Measurements from ENCODE around the gene PLEKHG3.

The PLEKHG3 gene

DNA sequence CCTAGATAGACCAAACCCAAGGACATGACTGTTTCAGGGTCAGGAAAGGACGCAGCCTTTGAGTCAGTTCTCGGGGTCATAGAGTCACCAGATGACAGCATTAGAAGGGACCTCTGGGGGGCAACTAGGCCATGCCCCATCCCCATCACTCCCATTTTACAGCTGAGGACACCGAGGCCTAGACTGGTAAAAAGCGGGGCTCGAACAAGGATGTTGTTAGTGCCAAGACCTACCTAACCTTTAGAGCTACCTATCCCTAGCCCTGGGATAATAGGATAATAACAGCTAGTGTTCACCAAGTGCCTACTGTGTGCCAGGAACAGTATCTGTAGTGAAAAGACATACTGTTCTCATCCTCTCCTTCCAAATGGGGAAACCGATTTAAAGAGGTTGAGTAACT is 48.7 kb downstream of the PLEKHG3 start:
- DNase-seq = no peak

DNA sequence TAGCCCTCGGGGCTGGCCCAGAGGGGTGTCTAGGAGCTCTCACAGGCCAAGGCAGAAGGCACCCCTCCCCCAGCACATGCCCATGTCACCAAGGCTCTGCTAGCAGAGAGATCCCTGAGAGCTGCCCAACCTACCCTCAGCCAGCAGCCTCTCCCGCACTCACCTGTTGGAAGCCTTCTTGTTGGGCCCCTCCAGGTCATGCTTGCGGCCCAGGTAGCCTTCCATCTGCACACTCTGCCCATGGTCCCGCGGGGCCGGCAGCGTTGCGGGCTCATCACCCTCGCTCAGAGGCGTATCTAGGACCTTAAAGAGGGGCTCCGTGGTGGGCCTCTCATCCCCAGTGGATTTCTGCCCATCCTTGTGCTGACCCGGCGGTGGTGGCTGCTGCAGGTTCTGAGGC is 49.1 kb downstream of the PLEKHG3 start:
- DNase-seq = no peak

DNA sequence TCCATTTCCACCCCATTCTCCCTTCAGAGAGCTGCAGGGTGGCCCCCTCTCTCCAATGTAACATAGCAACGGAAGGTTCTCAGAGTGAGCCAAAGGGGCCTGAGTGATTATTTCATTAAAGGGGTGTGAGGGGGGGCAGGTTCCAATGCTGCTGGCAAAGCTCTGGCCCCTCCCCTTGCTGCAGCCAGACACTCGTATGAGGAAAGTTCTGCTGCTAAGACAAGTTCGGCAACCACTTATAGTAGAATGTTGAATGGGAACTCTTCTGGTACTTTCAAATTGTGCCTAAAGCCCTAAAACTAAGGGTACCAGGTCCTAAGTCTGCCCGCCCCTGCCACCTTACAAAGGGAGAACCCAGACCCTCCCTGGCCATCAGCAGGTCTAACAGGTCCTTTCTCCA is 49.8 kb downstream of the PLEKHG3 start:
- DNase-seq = no peak

DNA sequence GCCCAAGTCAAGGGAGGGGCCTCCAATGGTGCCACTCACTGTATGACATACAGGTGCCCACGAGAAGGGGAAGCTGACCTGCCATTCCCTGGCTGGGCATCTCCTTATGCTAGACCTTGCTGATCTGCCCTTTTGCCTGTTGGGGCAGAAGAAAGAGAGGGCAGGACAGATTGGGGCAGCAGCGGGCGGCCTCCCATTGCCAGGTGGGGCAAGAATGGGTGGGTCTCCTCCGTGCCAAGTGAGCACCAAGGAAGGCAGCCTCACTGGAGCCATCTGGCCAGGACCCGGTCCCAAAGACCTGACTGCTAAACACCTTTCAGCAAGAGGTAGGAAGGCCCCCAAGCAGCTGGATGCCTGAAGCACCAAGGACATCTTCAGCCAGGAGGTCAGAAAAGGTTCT is 50.5 kb downstream of the PLEKHG3 start:
- no peak for DNase-seq

DNA sequence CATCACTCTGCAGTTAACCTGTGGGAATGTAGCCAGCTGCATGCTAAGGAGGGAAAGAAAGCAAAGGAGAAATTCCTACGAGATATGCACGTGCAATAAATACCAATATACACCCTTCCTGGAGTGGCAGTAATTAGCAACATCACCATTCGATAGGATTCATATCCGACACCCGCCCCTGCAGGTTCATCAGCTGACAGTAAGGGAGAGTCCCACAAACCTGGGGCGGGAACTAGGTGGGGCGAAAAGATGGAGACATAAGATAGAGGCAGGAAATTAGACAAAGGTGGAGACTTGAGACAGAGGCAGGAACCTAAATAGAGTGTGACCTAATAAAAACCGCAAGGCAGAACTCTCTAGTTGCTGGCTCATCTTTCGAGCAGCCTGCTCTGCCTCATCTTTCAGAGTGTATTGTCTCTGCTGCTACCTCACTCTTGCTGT is 51.6 kb downstream of the PLEKHG3 start:
- DNase-seq = peak; percentile 72

DNA sequence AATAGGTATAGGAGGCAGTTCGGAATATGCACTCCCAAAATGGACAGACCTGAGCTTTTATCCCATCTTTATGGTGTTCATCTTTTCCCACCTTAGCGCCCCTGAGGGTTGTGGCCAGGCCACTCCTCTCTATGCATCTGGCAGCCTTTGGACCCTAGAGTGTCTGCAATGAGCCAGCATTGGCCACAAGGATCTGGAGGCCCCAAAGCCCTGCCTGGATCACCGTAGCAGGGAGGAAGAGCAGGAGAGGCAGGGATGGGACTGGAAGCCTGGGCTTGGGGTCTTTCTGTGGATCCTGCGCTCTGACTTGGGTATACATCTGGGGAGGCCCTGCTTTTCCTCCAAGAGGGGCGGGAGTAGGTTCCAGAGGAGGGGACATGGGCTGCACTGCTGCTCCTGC is 52.5 kb downstream of the PLEKHG3 start:
- DNase-seq = no peak

DNA sequence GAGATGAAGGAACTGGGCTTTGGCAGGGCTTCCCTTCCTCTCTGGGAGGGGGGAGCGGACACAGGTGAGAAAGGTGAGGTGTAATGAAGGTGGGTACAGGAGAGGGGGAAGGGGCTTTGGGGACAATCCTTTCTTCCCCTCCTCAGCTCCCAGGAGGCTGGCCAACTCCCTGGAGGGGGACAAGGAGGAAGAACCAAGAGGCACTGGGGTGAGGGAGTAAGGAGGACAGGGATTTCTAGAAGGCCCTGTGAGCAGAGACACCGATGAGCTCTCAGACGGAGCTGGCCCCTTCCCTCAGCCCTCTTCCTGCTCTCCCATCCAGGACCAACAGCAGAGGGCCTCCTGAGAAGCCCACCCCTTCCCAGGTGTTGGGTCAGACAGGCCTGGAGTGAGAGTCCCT is 53.4 kb downstream of the PLEKHG3 start:
- DNase-seq = no peak

DNA sequence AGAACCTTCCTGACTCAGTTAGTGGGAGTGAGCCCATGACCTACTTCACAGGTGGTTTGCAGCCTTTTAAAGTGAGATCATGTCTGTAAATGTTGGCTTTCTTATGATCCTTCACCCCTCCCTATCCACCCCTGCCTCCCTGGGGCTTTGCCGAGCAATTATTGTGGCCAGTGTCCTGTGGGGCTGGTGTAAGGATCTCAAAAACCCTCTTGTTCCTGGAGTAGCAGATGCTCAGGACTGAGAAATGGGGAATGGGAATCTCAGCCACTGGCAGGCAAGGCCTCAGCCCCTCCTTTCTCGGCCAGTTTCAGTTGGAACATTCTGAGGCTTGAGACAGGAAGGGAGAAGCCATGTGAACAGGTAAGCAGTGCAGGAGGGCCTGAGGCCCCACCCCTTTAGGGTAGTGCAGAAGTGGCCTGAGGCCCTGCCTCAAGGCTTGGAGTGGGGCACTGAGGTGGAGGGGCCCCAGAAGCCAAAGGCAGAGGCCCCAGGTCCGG is 53.8 kb downstream of the PLEKHG3 start:
- no peak for DNase-seq

DNA sequence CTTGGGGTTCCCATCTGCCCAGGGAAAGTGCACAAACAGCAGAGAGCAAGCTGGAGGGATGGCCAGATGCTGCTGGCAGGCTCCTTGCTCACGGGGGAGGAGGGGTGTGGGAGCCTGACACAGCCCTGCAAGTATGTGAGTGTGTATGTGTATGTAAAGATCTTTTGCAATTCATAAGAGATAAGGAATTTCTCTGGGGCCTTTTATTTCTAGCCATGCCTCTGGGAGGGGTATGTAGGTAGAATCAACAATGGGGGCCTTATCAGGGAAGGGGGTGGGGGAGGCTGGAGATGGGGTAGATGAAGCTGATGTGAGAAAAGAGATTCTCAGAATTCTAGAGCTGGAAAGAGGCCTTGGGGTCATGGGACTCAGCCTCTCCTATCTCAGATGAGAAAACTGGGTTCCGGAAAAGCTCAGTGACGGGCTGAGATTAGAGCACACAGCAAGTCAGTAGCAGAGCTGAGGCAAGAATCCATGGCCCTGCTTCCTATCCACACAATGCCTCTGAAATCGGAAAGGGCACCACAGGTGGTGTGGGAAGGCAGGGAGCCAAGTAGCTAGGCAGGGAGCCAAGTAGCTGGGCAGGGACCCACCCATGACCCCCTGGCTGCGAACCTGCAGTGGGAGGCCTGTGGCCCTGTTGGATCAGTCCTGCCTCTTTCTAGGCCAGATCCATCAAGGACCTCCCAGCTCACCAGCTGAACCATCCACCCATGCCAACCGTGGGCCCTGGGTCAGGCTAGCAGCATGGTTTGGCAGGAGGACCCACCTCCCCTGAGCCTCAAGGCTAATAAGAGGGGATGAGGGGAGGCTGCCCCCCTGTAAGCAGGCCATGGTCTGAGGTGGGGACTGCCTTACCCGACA is 54.7 kb downstream of the PLEKHG3 start:
- no peak for DNase-seq

DNA sequence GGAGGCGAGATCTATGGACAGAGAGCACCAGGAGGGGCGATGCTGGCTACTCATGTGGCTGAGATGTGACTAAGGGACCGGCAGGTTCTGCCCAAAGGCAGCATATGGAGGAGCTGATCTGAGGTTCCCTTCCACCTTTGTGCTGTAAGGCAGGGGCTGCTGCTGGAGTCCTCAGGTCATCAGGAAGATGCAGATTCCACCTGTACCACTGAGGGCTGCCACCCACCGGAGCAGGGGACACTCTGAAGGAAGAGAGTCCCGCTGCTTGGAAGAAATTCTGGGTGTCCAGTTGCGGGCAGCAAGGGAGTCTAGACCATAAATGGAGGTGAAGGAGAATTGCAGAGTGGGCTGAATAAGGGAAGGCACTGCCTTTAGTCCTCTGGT is 55.3 kb downstream of the PLEKHG3 start:
- DNase-seq = no peak

DNA sequence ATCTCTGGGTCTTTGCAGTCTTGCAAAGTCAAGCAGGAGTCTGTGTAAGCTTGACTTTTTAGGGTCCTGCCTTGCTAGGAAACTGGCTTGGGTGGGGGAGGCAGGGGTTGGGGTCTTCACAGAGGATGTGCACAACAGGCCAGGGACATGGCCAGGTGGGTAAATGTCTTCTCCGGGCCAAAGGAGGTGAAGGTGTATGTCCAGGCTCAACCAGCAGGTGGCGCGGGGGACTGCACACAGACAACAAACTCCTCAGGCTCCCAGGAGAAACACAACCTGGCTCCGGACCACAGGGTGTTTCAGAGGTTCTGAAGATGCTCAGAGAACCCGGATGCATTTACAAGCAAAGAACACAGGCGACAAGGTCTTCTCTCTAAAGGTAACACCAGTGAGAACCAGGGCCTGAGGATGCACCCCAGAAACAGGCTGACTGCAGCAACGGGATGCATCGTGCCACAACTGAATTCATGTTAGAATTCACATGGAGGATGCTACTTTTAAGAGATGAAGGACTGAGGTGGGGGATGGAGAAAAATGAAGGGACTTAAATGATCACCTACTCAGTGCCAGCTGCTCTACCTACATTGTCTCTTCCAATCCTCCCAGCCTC is 56.0 kb downstream of the PLEKHG3 start:
- peak; percentile 62 for DNase-seq

DNA sequence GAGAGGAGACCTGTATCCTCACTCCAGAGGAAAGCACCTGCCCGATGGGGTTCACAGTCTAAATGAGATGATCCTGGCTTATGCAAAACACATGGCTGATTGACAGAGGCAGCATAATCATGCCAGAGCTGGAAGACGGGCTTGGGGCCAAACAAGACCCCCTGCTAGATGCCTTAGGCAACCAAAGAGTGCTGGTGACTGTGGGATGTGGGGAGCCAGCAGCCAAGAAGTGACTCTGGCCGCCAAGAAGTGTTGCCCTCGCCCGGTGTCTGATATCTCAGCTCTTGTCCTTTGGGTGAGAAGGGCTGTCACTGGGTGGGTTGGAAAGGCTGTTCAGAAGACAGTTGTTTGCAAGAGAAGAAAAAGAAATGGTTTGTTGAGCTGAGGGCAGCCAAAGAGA is 56.7 kb downstream of the PLEKHG3 start:
- DNase-seq = no peak

DNA sequence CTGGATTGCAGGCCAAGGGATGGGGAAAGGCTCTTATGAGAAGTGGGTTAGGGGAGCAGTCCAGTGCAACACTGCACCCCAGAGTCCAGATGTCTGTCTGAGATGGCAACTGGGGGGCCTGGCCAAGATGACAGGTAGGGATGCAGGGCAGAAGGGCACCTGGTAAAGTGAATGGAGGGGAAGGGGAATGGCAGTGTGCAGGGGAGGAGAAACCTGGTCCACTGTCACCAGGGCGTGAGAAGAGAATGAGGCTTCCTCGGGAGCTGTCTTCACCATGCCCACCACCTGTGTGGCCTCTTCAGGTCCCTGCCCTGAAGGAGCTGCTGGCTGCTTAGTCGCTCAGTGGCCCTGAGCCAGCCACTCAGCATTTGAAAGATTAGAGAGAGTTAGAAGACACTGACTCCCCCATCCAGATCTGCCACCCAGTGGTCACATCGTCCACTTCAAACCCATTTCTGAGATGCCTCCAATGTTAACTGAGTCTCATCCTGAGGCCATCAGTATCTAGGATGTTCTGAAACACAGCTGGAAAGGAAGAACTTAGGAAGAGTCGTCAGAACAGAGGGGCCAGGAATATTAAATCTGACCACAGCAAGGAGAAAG is 57.3 kb downstream of the PLEKHG3 start:
- no peak for DNase-seq

DNA sequence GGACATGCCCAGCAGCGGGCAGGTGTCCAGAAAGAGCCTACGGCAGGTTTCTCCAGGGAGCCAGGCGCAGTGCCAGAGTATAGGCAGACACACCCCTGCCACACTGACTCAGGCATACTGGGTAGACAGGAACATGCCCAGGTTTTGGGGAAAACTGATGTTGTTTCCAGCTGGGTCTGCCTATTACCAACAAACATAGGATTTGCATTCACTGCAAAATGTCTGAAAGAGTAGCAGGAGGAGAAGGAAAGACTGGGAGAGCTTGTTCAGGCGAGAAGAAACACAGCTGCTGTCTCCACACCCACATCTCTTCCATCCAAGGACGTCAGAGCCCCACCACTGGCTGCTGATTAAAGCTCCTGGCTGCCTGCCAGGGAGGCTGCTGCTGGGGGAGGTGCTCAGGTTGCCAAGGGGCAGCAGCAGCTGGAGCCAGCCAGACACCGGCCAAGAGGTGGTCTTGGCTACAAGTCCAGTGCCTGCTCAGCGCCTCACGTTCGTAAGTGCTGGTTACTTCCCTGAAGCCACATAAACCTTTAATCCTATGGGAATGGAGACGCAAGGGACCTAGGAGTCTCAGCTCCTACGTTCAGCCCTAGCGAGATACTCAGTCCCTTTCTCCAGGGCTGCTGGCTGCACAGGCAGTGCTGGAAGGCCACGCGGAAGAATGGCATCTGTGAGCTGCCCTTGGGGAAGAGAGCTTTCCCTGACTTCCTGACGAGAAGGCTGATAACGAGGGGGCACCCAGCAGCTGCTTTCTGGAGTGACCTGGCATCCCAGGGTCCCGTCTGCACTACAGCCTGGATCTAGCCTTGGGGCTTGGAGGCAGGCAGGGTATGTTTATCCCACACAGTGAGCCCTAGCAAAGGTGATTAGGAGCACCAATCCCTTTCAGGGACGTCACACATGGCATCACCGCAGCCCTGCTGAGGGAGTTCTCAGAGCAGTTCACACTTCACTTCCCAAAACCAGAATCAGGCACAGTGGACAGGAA is 58.1 kb downstream of the PLEKHG3 start:
- DNase-seq = peak; percentile 38

DNA sequence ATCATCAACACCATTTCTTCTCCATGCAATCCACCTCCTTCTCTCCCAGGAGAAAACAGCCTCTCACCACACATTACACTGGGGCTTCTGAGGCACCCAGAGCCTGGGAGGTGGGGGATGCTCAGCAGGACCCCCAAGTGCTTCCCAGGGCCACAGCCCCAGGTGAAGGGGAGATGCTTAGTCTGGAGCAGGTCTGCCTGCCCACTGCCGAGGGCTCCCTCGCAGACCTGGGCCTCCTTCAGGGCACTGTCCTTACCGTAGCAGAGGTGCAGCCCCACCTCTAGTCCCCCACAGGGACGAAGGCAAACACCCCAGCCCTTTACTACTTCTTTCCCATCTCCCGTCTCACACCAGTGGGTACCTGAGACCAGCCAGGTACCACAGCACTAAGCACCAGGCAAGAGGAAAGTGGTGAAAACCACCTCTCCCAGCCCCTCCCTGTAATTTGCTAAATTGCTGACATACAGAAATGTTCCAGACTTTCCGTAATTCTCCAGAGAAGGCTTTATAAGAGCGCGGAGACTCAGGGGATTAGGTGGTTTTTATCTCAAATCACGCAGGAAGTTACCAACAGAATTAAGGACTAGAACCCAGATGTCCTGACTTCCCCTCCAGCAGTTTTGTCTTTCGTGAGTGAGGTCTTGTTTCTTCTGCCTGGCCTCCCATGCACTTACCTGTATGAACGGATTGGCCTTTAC is 59.0 kb downstream of the PLEKHG3 start:
- DNase-seq = no peak

DNA sequence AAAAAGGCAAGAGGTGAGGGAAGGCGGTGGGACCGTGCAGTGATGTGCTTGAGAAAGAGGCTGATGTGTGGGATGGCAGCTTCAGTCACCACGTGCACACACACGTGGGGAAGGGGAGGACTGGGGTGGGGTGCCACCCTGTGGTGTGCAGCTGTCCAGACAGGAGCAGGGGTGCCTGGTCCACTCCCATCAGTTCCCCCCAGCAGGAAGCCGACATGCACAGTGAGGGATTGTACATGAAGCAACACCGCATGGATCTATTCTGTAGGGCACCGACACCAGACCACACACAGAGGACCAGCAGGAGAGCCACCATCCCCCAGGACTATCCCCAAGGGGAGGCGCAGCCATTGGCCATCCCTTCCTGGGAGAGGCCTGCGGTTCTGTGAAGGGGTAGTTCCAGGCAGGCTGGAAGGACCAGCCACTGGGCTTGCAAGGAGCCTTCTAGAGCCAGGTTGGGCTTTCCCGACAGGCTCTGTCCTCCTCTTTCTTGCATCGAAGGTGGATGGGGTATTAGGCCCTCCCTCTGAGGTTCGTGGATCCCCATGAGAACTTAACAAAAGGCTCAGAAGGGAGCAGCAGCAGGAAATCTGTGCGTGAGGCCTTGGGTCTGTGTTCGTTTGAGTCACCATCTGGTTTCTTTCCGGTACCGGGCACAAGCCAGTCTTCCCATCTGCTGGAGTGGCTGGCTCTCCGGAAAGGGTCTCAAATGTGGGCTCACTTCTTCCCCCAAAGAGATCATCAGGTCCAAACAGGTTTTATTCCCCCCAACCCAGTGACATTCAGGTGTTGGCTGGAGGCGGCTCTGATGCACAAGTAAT is 59.8 kb downstream of the PLEKHG3 start:
- no peak for DNase-seq

DNA sequence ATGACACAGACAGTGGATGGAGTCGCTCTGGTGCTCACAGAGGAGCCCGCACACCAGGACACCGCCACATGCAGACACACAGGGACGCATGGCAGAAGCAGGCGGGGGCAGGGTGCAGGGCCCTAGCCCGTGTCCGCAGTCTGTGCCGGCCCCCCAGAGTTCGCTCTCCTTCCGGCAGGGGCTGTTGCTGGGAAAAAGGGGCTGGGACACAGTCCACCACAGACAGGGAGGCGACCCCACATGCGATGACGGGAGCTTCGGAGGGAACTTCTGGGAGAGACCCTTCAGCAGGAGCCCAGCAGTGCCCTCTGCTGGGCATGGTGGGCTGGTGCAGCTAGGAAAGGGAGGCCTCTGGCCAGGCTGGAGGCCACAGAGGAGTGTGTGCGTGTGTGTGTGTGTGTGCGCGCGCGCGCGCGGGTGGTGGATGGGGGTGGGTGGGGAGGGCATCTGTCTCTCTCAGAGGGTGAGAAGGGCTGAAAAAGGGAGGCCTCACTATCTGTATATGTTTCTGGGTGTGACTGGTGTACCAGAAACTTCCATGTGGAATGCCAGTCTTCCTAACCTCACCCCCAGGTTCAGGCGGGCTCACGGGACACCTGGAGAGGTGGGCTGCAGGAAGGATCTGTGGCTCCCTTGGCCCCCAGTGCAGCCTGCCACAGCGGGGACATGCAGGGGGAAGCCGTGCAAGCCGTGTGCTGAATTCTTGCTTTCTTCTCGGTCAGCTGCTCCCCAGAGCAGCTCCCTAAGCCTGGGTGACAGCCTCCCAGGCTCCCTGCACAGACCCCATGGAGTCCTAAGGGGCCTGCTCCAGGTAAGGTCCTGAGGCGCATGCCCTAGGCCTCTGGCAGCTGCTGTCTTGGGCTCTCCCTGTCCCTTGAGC is 60.7 kb downstream of the PLEKHG3 start:
- DNase-seq = peak; percentile 68

DNA sequence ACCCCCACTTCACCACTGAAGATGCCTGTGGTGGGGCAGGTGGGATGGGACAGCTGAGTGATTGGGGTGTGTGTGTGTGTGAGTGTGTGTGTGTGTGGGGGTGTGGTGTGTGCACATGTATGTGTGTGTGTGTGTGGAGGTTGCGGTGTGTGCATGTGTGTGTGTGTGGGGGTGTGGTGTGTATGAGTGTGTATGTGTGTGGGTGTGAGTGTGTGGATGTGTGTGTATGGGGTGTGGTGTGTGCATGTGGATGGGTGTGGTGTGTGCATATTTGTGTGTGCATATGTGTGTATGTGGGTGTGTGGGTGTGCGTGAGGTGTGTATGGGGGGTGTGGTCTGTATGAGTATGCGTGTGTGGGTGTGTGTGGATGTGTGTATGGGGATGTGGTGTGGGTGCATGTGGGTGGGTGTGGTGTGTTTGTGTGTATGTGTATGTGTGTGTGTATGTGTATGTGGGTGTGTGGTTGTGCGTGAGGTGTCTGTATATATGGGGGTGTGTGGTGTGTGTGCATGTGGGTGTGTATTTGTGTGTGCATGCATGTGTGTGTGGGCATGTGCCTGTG is 61.6 kb downstream of the PLEKHG3 start:
- DNase-seq = no peak

DNA sequence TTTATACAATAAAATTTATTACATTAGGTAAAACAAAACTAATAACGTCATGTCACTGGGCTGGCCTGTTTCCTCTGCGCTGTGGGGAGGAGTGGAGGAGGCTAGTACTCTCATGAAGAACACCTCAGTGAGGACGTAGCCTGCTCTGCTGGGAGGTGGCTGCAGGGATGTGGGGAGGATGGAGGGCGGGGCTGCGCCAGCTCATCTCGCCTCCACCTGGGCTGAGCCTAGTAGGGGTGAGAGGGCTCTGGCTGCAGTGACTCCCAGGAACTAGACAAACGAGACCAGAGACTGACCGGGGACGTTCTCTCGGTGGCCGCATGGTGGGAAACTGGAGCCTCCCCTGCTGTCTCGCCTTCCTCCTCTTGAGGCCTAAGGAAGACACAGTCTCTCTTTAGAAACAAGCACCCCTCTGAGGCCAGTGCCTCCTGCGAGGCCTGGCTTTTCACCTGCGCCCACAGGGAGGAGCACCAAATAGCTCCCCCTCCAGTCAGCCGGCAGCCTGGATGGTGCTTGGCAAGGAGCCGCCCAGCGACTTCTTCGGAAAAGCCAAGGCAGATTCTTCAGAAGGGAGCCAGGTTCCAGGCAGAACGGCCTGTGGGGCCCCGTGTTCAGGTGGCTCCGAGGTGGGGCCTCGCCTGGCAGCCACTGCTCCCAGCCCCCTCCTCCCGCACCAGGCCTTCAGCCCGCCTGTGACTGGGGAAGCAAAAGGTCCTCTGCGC is 62.4 kb downstream of the PLEKHG3 start:
- DNase-seq = no peak
